HEK293 (cell line): Measurements from ENCODE around the gene TBC1D5.

Experiments
- ZBTB7A ChIP-seq: fragments of 450-650 bp; formaldehyde crosslinking; IDR thresholded peaks from 2 replicates; pipeline ENCODE4 v1.5.1; 2016; ENCODE audit warnings: low read depth, missing biosample characterization, missing genetic modification characterization
- ZNF146 ChIP-seq: fragments of 450-650 bp; formaldehyde crosslinking; IDR thresholded peaks from 2 replicates; pipeline ENCODE4 v1.5.1; 2016; ENCODE audit warnings: missing biosample characterization, missing genetic modification characterization
- ZNF184 ChIP-seq: fragments of 450-650 bp; IDR thresholded peaks from 2 replicates; pipeline ENCODE4 v1.5.1; 2018; ENCODE audit warnings: missing biosample characterization, mild to moderate bottlenecking, missing genetic modification characterization
- ZNF510 ChIP-seq: fragments of 450-650 bp; formaldehyde crosslinking; IDR thresholded peaks from 2 replicates; pipeline ENCODE4 v1.5.1; 2018; ENCODE audit warnings: mild to moderate bottlenecking, missing genetic modification characterization, missing biosample characterization; ENCODE audit not compliant: insufficient replicate concordance
- ZNF626 ChIP-seq: fragments of 450-650 bp; sonication (Bioruptor Pico); formaldehyde crosslinking; IDR thresholded peaks from 2 replicates; pipeline ENCODE4 v1.5.1; 2018; ENCODE audit warnings: missing biosample characterization, missing genetic modification characterization, inconsistent platforms
- ZNF792 ChIP-seq: fragments of 450-650 bp; formaldehyde crosslinking; IDR thresholded peaks from 2 replicates; pipeline ENCODE4 v1.5.1; 2016; ENCODE audit warnings: missing biosample characterization, missing genetic modification characterization
- ZSCAN30 ChIP-seq: fragments of 450-650 bp; IDR thresholded peaks from 2 replicates; pipeline ENCODE4 v1.5.1; 2018; ENCODE audit warnings: missing biosample characterization, mild to moderate bottlenecking, missing genetic modification characterization, moderate library complexity
- TF ChIP-seq, protein P1 (sequence below): fragments of 450-650 bp; formaldehyde crosslinking; IDR thresholded peaks from 2 replicates; pipeline ENCODE4 v1.5.1; 2016; ENCODE audit warnings: missing biosample characterization, missing genetic modification characterization
- TF ChIP-seq, protein P2 (sequence below): fragments of 450-650 bp; formaldehyde crosslinking; IDR thresholded peaks from 2 replicates; pipeline ENCODE4 v1.5.1; 2016; ENCODE audit warnings: missing biosample characterization, missing genetic modification characterization
- TF ChIP-seq, protein P3 (sequence below): fragments of 450-650 bp; formaldehyde crosslinking; IDR thresholded peaks from 2 replicates; pipeline ENCODE4 v1.5.1; 2016; ENCODE audit warnings: missing biosample characterization, missing genetic modification characterization
- TF ChIP-seq, protein P4 (sequence below): fragments of 450-650 bp; formaldehyde crosslinking; IDR thresholded peaks from 2 replicates; pipeline ENCODE4 v1.5.1; 2016; ENCODE audit warnings: missing biosample characterization, missing genetic modification characterization
- TF ChIP-seq, protein P5 (sequence below): fragments of 450-650 bp; formaldehyde crosslinking; IDR thresholded peaks from 2 replicates; pipeline ENCODE4 v1.5.1; 2016; ENCODE audit warnings: missing biosample characterization, missing genetic modification characterization

DNA sequence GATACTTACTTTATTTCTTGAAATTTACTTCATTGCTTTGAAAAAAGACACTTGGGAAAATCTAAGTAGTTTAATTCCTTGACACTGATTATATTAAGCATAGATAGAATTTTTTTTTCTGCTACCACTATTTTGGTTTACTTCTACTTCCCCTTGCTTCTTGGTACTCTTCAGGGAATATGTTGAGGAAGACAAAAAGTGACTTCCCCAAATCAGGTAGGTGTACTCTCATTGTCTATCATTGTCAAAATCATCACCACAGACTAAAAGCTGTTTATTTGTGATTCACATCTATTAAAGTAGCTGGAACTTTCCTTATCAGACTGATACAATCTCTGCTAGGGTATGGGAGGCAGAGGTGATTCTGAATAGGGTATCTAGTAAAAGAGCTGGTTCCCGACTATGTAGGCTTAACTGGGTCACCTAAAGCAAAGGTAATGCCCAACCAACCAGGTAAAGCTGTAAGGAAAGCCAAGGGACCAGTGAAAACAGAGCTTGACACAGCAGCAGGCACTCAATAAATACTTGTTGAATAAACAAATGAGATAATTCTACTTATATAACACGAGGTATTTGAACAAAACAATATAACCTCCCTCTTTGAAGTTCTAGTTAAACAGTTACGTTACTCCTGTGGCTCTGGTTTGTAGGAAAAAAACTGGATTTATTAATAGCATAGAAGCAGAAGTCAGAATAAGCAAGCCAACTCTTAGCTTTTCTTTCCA, 510.7 kb downstream of the TBC1D5 start:
- TF ChIP-seq, protein P1, sequence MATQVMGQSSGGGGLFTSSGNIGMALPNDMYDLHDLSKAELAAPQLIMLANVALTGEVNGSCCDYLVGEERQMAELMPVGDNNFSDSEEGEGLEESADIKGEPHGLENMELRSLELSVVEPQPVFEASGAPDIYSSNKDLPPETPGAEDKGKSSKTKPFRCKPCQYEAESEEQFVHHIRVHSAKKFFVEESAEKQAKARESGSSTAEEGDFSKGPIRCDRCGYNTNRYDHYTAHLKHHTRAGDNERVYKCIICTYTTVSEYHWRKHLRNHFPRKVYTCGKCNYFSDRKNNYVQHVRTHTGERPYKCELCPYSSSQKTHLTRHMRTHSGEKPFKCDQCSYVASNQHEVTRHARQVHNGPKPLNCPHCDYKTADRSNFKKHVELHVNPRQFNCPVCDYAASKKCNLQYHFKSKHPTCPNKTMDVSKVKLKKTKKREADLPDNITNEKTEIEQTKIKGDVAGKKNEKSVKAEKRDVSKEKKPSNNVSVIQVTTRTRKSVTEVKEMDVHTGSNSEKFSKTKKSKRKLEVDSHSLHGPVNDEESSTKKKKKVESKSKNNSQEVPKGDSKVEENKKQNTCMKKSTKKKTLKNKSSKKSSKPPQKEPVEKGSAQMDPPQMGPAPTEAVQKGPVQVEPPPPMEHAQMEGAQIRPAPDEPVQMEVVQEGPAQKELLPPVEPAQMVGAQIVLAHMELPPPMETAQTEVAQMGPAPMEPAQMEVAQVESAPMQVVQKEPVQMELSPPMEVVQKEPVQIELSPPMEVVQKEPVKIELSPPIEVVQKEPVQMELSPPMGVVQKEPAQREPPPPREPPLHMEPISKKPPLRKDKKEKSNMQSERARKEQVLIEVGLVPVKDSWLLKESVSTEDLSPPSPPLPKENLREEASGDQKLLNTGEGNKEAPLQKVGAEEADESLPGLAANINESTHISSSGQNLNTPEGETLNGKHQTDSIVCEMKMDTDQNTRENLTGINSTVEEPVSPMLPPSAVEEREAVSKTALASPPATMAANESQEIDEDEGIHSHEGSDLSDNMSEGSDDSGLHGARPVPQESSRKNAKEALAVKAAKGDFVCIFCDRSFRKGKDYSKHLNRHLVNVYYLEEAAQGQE (tag by site-specific recombination), result no peak
- TF ChIP-seq ZNF146 (tag by site-specific recombination), result no peak
- TF ChIP-seq, protein P2, sequence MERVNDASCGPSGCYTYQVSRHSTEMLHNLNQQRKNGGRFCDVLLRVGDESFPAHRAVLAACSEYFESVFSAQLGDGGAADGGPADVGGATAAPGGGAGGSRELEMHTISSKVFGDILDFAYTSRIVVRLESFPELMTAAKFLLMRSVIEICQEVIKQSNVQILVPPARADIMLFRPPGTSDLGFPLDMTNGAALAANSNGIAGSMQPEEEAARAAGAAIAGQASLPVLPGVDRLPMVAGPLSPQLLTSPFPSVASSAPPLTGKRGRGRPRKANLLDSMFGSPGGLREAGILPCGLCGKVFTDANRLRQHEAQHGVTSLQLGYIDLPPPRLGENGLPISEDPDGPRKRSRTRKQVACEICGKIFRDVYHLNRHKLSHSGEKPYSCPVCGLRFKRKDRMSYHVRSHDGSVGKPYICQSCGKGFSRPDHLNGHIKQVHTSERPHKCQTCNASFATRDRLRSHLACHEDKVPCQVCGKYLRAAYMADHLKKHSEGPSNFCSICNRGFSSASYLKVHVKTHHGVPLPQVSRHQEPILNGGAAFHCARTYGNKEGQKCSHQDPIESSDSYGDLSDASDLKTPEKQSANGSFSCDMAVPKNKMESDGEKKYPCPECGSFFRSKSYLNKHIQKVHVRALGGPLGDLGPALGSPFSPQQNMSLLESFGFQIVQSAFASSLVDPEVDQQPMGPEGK (tag by site-specific recombination), result no peak
- TF ChIP-seq, protein P3, sequence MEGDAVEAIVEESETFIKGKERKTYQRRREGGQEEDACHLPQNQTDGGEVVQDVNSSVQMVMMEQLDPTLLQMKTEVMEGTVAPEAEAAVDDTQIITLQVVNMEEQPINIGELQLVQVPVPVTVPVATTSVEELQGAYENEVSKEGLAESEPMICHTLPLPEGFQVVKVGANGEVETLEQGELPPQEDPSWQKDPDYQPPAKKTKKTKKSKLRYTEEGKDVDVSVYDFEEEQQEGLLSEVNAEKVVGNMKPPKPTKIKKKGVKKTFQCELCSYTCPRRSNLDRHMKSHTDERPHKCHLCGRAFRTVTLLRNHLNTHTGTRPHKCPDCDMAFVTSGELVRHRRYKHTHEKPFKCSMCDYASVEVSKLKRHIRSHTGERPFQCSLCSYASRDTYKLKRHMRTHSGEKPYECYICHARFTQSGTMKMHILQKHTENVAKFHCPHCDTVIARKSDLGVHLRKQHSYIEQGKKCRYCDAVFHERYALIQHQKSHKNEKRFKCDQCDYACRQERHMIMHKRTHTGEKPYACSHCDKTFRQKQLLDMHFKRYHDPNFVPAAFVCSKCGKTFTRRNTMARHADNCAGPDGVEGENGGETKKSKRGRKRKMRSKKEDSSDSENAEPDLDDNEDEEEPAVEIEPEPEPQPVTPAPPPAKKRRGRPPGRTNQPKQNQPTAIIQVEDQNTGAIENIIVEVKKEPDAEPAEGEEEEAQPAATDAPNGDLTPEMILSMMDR, result no peak
- TF ChIP-seq ZSCAN30 (tag by site-specific recombination), result no peak
- no peak for TF ChIP-seq ZBTB7A (tag by site-specific recombination)
- TF ChIP-seq, protein P4, sequence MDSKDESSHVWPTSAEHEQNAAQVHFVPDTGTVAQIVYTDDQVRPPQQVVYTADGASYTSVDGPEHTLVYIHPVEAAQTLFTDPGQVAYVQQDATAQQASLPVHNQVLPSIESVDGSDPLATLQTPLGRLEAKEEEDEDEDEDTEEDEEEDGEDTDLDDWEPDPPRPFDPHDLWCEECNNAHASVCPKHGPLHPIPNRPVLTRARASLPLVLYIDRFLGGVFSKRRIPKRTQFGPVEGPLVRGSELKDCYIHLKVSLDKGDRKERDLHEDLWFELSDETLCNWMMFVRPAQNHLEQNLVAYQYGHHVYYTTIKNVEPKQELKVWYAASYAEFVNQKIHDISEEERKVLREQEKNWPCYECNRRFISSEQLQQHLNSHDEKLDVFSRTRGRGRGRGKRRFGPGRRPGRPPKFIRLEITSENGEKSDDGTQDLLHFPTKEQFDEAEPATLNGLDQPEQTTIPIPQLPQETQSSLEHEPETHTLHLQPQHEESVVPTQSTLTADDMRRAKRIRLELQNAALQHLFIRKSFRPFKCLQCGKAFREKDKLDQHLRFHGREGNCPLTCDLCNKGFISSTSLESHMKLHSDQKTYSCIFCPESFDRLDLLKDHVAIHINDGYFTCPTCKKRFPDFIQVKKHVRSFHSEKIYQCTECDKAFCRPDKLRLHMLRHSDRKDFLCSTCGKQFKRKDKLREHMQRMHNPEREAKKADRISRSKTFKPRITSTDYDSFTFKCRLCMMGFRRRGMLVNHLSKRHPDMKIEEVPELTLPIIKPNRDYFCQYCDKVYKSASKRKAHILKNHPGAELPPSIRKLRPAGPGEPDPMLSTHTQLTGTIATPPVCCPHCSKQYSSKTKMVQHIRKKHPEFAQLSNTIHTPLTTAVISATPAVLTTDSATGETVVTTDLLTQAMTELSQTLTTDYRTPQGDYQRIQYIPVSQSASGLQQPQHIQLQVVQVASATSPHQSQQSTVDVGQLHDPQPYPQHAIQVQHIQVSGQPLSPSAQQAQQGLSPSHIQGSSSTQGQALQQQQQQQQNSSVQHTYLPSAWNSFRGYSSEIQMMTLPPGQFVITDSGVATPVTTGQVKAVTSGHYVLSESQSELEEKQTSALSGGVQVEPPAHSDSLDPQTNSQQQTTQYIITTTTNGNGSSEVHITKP (tag by site-specific recombination), result no peak
- TF ChIP-seq, protein P5, sequence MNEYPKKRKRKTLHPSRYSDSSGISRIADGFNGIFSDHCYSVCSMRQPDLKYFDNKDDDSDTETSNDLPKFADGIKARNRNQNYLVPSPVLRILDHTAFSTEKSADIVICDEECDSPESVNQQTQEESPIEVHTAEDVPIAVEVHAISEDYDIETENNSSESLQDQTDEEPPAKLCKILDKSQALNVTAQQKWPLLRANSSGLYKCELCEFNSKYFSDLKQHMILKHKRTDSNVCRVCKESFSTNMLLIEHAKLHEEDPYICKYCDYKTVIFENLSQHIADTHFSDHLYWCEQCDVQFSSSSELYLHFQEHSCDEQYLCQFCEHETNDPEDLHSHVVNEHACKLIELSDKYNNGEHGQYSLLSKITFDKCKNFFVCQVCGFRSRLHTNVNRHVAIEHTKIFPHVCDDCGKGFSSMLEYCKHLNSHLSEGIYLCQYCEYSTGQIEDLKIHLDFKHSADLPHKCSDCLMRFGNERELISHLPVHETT (tag by site-specific recombination), result no peak
- no peak for TF ChIP-seq ZNF510 (tag by site-specific recombination)
- TF ChIP-seq ZNF184, result no peak
- no peak for TF ChIP-seq ZNF792 (tag by site-specific recombination)
- no peak for TF ChIP-seq ZNF626
